Nephron progenitor cell (in vitro differentiated cells): ENCODE measurements around the gene KCNT1.

Source experiments
- DNase-seq: peaks from one replicate; pipeline ENCODE4 v3.0.0; 2021
- H3K27ac Mint-ChIP-seq: 2 replicates; pipeline ENCODE4 v1.8.0; 2021; ENCODE audit warnings: mild to moderate bottlenecking, moderate library complexity, mixed read lengths
- H3K27me3 Mint-ChIP-seq: 2 replicates; pipeline ENCODE4 v1.8.0; 2021; ENCODE audit warnings: mild to moderate bottlenecking, low read depth, mixed read lengths; ENCODE audit not compliant: poor library complexity
- H3K36me3 Mint-ChIP-seq: 2 replicates; pipeline ENCODE4 v1.8.0; 2021; ENCODE audit warnings: low read depth, mixed read lengths
- H3K4me1 Mint-ChIP-seq: 2 replicates; pipeline ENCODE4 v1.8.0; 2021; ENCODE audit warnings: mixed read lengths
- H3K4me3 Mint-ChIP-seq: 2 replicates; pipeline ENCODE4 v1.8.0; 2021; ENCODE audit warnings: mild to moderate bottlenecking, moderate library complexity, mixed read lengths
- H3K9me3 Mint-ChIP-seq: 2 replicates; pipeline ENCODE4 v1.8.0; 2021; ENCODE audit warnings: mild to moderate bottlenecking, moderate library complexity, mixed read lengths
- CTCF ChIP-seq: fragments of 200-600 bp; sonication (generic); IDR thresholded peaks from 2 replicates; pipeline ENCODE4 v1.5.0; 2021; ENCODE audit warnings: antibody characterized with exemption

Gene KCNT1

GRCh38 chr9:135798263-135798585 lies 96.2 kb downstream of the KCNT1 start:
- Mint-ChIP-seq H3K36me3 (no peaks in the 10 kb centered on the region), H3K27me3 (peaks cover 4% of the 10 kb centered on the region), H3K4me3 (no peak overlapping the region), H3K9me3 (peaks cover 6% of the 10 kb centered on the region), H3K4me1 (peaks cover 26% of the 10 kb centered on the region), H3K27ac (no peak overlapping the region)
- no peak for TF ChIP-seq CTCF
- no peak for DNase-seq

- peaks cover 6% of the 10 kb centered on the region for H3K9me3 Mint-ChIP-seq
- peaks cover 30% of the 10 kb centered on the region for H3K4me1 Mint-ChIP-seq
- peaks cover 4% of the 10 kb centered on the region for H3K27me3 Mint-ChIP-seq
- DNase-seq: no peak
- H3K4me3 Mint-ChIP-seq: no peak overlapping the region
- H3K36me3 Mint-ChIP-seq: no peaks in the 10 kb centered on the region
- H3K27ac Mint-ChIP-seq: no peak overlapping the region
- no peak for TF ChIP-seq CTCF
These were observed 97.3 kb downstream of the KCNT1 start for GRCh38 chr9:135799261-135799660.

- Mint-ChIP-seq H3K4me1 (peaks cover 34% of the 10 kb centered on the region), H3K27ac (no peak overlapping the region), H3K36me3 (no peaks in the 10 kb centered on the region), H3K4me3 (no peak overlapping the region), H3K27me3 (no peaks in the 10 kb centered on the region), H3K9me3 (peaks cover 6% of the 10 kb centered on the region)
- TF ChIP-seq CTCF: no peak
- no peak for DNase-seq
These were observed 99.1 kb downstream of the KCNT1 start for GRCh38 chr9:135801070-135801469.

GRCh38 chr9:135802876-135803419 lies 101.0 kb downstream of the KCNT1 start:
- Mint-ChIP-seq H3K4me1 (peaks cover 25% of the 10 kb centered on the region), H3K9me3 (peaks cover 6% of the 10 kb centered on the region), H3K4me3 (no peak overlapping the region), H3K27me3 (no peaks in the 10 kb centered on the region), H3K27ac (no peak overlapping the region), H3K36me3 (no peaks in the 10 kb centered on the region)
- TF ChIP-seq CTCF: no peak
- no peak for DNase-seq

GRCh38 chr9:135803441-135803840 lies 101.5 kb downstream of the KCNT1 start:
- no peak for DNase-seq
- H3K27ac Mint-ChIP-seq: no peak overlapping the region
- no peaks in the 10 kb centered on the region for H3K27me3 Mint-ChIP-seq
- H3K36me3 Mint-ChIP-seq: no peaks in the 10 kb centered on the region
- H3K4me3 Mint-ChIP-seq: no peak overlapping the region
- TF ChIP-seq CTCF: no peak
- peaks cover 22% of the 10 kb centered on the region for H3K4me1 Mint-ChIP-seq
- peaks cover 6% of the 10 kb centered on the region for H3K9me3 Mint-ChIP-seq

- H3K27me3 Mint-ChIP-seq: no peaks in the 10 kb centered on the region
- no peak for TF ChIP-seq CTCF
- H3K4me1 Mint-ChIP-seq: peaks cover 15% of the 10 kb centered on the region
- no peak overlapping the region for H3K4me3 Mint-ChIP-seq
- H3K27ac Mint-ChIP-seq: no peak overlapping the region
- peaks cover 1% of the 10 kb centered on the region for H3K36me3 Mint-ChIP-seq
- peaks cover 6% of the 10 kb centered on the region for H3K9me3 Mint-ChIP-seq
- DNase-seq: no peak
These were observed 102.8 kb downstream of the KCNT1 start for GRCh38 chr9:135804581-135805421.
